CD8-positive, alpha-beta memory T cell (primary cell): ENCODE measurements around the gene CAMKMT. TPM values are rescaled to one million over a fixed set of nuclear protein-coding genes. Genes with fewer than 3 reads are reported as not detected.

ENCODE experiments used
- CTCF ChIA-PET: fragments of 350-600 bp; sonication (Branson Sonifier 250); formaldehyde crosslinking; loops from one replicate; lab custom pipeline; 2021; ENCODE audit warnings: antibody characterized with exemption; lab: Charles Lee
- POLR2A ChIA-PET: fragments of 350-600 bp; sonication (Branson Sonifier 250); formaldehyde crosslinking; loops from one replicate; lab custom pipeline; 2021; ENCODE audit warnings: antibody characterized with exemption; lab: Charles Lee
- DNase-seq, 5 donors: peaks; one replicate each; pipeline versions ENCODE4 v3.0.0 to v3.0.0-alpha.2; 2020 to 2022; ENCODE audit warnings: mixed read lengths in 1 of 5
- H3K27ac ChIP-seq: one replicate; pipeline ENCODE4 v1.7.0; 2013; ENCODE audit warnings: low read depth, mild to moderate bottlenecking, low read length, moderate library complexity
- H3K27me3 ChIP-seq: 2 replicates; pipeline ENCODE4 v1.7.0; 2013; ENCODE audit warnings: low read length, mild to moderate bottlenecking; ENCODE audit not compliant: insufficient read depth, poor library complexity, severe bottlenecking
- H3K36me3 ChIP-seq: 2 replicates; pipeline ENCODE4 v1.7.0; 2013; ENCODE audit warnings: mild to moderate bottlenecking, low read length, moderate library complexity; ENCODE audit not compliant: insufficient read depth
- H3K4me1 ChIP-seq: 2 replicates; pipeline ENCODE4 v1.7.0; 2013; ENCODE audit warnings: mild to moderate bottlenecking, low read length, moderate library complexity; ENCODE audit not compliant: insufficient read depth
- H3K4me3 ChIP-seq: 2 replicates; pipeline ENCODE4 v1.7.0; 2013; ENCODE audit warnings: mild to moderate bottlenecking, low read length
- H3K9me3 ChIP-seq: 2 replicates; pipeline ENCODE4 v1.7.0; 2013; ENCODE audit warnings: mild to moderate bottlenecking, low read length
- H3K27ac Mint-ChIP-seq, 8 donors: one replicate each; pipeline ENCODE4 v1.8.0; 2020 to 2021; ENCODE audit warnings: mixed read lengths in 8 of 8, mild to moderate bottlenecking in 6 of 8, inconsistent platforms in 3 of 8, moderate library complexity in 3 of 8
- H3K27me3 Mint-ChIP-seq, 2 donors: one replicate each; pipeline ENCODE4 v1.8.0; 2020 to 2021; ENCODE audit warnings: mixed read lengths in 2 of 2, mild to moderate bottlenecking in 1 of 2, moderate library complexity in 1 of 2
- H3K36me3 Mint-ChIP-seq, 3 donors: one replicate each; pipeline ENCODE4 v1.8.0; 2020 to 2021; ENCODE audit warnings: mixed read lengths in 3 of 3, inconsistent platforms in 1 of 3, mild to moderate bottlenecking in 1 of 3
- H3K4me1 Mint-ChIP-seq, 3 donors: one replicate each; pipeline ENCODE4 v1.8.0; 2020 to 2021; ENCODE audit warnings: mixed read lengths in 3 of 3, inconsistent platforms in 1 of 3, mild to moderate bottlenecking in 1 of 3
- H3K4me3 Mint-ChIP-seq, 7 donors: one replicate each; pipeline ENCODE4 v1.8.0; 2020 to 2021; ENCODE audit warnings: mixed read lengths in 7 of 7, mild to moderate bottlenecking in 6 of 7, moderate library complexity in 4 of 7, inconsistent platforms in 2 of 7
- H3K9me3 Mint-ChIP-seq, 5 donors: one replicate each; pipeline ENCODE4 v1.8.0; 2020 to 2022; ENCODE audit warnings: mixed read lengths in 5 of 5, mild to moderate bottlenecking in 3 of 5, moderate library complexity in 2 of 5, inconsistent platforms in 1 of 5
- polyA plus RNA-seq: library from polyadenylated mRNA; unstranded; fragments of 300-500 nt; fragmentation: Illumina TruSeq; gene quantifications from one replicate; pipeline ENCODE4 v1.2.3, GENCODE V29; 2021
- total RNA-seq, 2 experiments: library from RNA; stranded (reverse); gene quantifications; one replicate each; pipeline ENCODE4 v1.2.3, GENCODE V29; 2021

CAMKMT gene
- total and polyA plus RNA-seq, 3 experiments from 2014 or later: 11.4 to 14.0 (median 11.7) TPM

- Histone ChIP-seq H3K27me3 (no peaks in the 10 kb centered on the region), H3K4me1 (no peaks in the 10 kb centered on the region), H3K9me3 (no peaks in the 10 kb centered on the region), H3K27ac (no peak overlapping the region), H3K36me3 (no peaks in the 10 kb centered on the region), H3K4me3 (no peak overlapping the region)
- POLR2A ChIA-PET: no interaction called here
- H3K9me3 Mint-ChIP-seq: no peaks in the 10 kb centered on the region
- no peak for DNase-seq
- peaks cover 5 to 15% of the 10 kb centered on the region in 2 donors for H3K27me3 Mint-ChIP-seq
- H3K4me1 Mint-ChIP-seq: no peaks in the 10 kb centered on the region
- no peak overlapping the region for H3K4me3 Mint-ChIP-seq
- H3K27ac Mint-ChIP-seq: no peak overlapping the region
- H3K36me3 Mint-ChIP-seq: peaks cover 0 to 12% (median 0%) of the 10 kb centered on the region in 3 donors
- CTCF ChIA-PET: no interaction called here
Observed at GRCh38 chr2:44786045-44786816, 424.5 kb downstream of the CAMKMT start.

- Histone ChIP-seq H3K27ac (no peak overlapping the region), H3K36me3 (no peaks in the 10 kb centered on the region), H3K27me3 (no peaks in the 10 kb centered on the region), H3K4me3 (no peak overlapping the region), H3K4me1 (no peaks in the 10 kb centered on the region), H3K9me3 (no peaks in the 10 kb centered on the region)
- CTCF ChIA-PET: no interaction called here
- H3K27ac Mint-ChIP-seq: no peak overlapping the region
- peaks cover 0 to 2% (median 0%) of the 10 kb centered on the region in 5 donors for H3K9me3 Mint-ChIP-seq
- no peaks in the 10 kb centered on the region for H3K4me1 Mint-ChIP-seq
- H3K36me3 Mint-ChIP-seq: peaks cover 0 to 8% (median 0%) of the 10 kb centered on the region in 3 donors
- POLR2A ChIA-PET: no interaction called here
- DNase-seq: no peak
- no peak overlapping the region for H3K4me3 Mint-ChIP-seq
- peaks cover 5 to 15% of the 10 kb centered on the region in 2 donors for H3K27me3 Mint-ChIP-seq
Observed at GRCh38 chr2:44786817-44787214, 425.1 kb downstream of the CAMKMT start.

- Mint-ChIP-seq H3K27me3 (peaks cover 5 to 15% of the 10 kb centered on the region in 2 donors), H3K4me3 (no peak overlapping the region), H3K27ac (peak overlapping the region in 1 of 8 donors; percentile 38), H3K4me1 (no peaks in the 10 kb centered on the region), H3K36me3 (peaks cover 0 to 6% (median 0%) of the 10 kb centered on the region in 3 donors), H3K9me3 (peaks cover 0 to 6% (median under 1%) of the 10 kb centered on the region in 5 donors)
- Histone ChIP-seq H3K27ac (no peak overlapping the region), H3K4me1 (no peaks in the 10 kb centered on the region), H3K4me3 (no peak overlapping the region), H3K27me3 (no peaks in the 10 kb centered on the region), H3K36me3 (no peaks in the 10 kb centered on the region), H3K9me3 (no peaks in the 10 kb centered on the region)
- POLR2A ChIA-PET: no interaction called here
- no peak for DNase-seq
- CTCF ChIA-PET: no interaction called here
Observed at GRCh38 chr2:44787663-44788062, 425.9 kb downstream of the CAMKMT start.

- DNase-seq: no peak
- POLR2A ChIA-PET: no interaction called here
- Histone ChIP-seq H3K4me1 (no peaks in the 10 kb centered on the region), H3K27ac (no peak overlapping the region), H3K4me3 (no peak overlapping the region), H3K36me3 (no peaks in the 10 kb centered on the region), H3K27me3 (no peaks in the 10 kb centered on the region), H3K9me3 (no peaks in the 10 kb centered on the region)
- peaks cover 0 to 6% (median 0%) of the 10 kb centered on the region in 3 donors for H3K36me3 Mint-ChIP-seq
- CTCF ChIA-PET: no interaction called here
- peaks cover 6 to 12% (median 9%) of the 10 kb centered on the region in 5 donors for H3K9me3 Mint-ChIP-seq
- no peaks in the 10 kb centered on the region for H3K4me1 Mint-ChIP-seq
- peaks cover 13 to 19% of the 10 kb centered on the region in 2 donors for H3K27me3 Mint-ChIP-seq
- no peak overlapping the region for H3K4me3 Mint-ChIP-seq
- no peak overlapping the region for H3K27ac Mint-ChIP-seq
Observed at GRCh38 chr2:44789446-44789845, 427.7 kb downstream of the CAMKMT start.

GRCh38 chr2:44789971-44790721 lies 428.4 kb downstream of the CAMKMT start:
- H3K27ac Mint-ChIP-seq: no peak overlapping the region
- CTCF ChIA-PET: no interaction called here
- no peaks in the 10 kb centered on the region for H3K36me3 ChIP-seq
- H3K4me3 Mint-ChIP-seq: no peak overlapping the region
- H3K4me1 Mint-ChIP-seq: no peaks in the 10 kb centered on the region
- no peaks in the 10 kb centered on the region for H3K4me1 ChIP-seq
- H3K27me3 ChIP-seq: no peaks in the 10 kb centered on the region
- H3K9me3 Mint-ChIP-seq: peaks cover 9 to 12% (median 9%) of the 10 kb centered on the region in 5 donors
- peaks cover 16 to 19% of the 10 kb centered on the region in 2 donors for H3K27me3 Mint-ChIP-seq
- peaks cover 0 to 6% (median 0%) of the 10 kb centered on the region in 3 donors for H3K36me3 Mint-ChIP-seq
- DNase-seq: no peak
- H3K9me3 ChIP-seq: no peaks in the 10 kb centered on the region
- H3K4me3 ChIP-seq: no peak overlapping the region
- H3K27ac ChIP-seq: no peak overlapping the region
- POLR2A ChIA-PET: no interaction called here

- H3K36me3 Mint-ChIP-seq: peaks cover 0 to 3% (median 0%) of the 10 kb centered on the region in 3 donors
Observed at GRCh38 chr2:44793322-44793870, 431.6 kb downstream of the CAMKMT start.

GRCh38 chr2:44796771-44797170 lies 435.0 kb downstream of the CAMKMT start:
- Mint-ChIP-seq H3K9me3 (peaks cover 7 to 21% (median 14%) of the 10 kb centered on the region in 5 donors), H3K4me1 (peaks cover 0 to 10% (median 3%) of the 10 kb centered on the region in 3 donors), H3K27ac (no peak overlapping the region), H3K4me3 (no peak overlapping the region), H3K27me3 (peaks cover 39 to 62% of the 10 kb centered on the region in 2 donors), H3K36me3 (peaks cover 0 to 4% (median 1%) of the 10 kb centered on the region in 3 donors)
- CTCF ChIA-PET: no interaction called here
- peaks cover 21% of the 10 kb centered on the region for H3K27me3 ChIP-seq
- peaks cover 7% of the 10 kb centered on the region for H3K4me1 ChIP-seq
- DNase-seq: no peak
- H3K36me3 ChIP-seq: no peaks in the 10 kb centered on the region
- H3K9me3 ChIP-seq: no peaks in the 10 kb centered on the region
- POLR2A ChIA-PET: no interaction called here
- H3K4me3 ChIP-seq: no peak overlapping the region
- no peak overlapping the region for H3K27ac ChIP-seq

More at GRCh38 chr2:44793322-44793870, 431.6 kb downstream of the CAMKMT start:
- ChIA-PET POLR2A (no interaction called here), CTCF (no interaction called here)
- no peaks in the 10 kb centered on the region for H3K4me1 ChIP-seq
- H3K9me3 ChIP-seq: no peaks in the 10 kb centered on the region
- peaks cover 16 to 37% of the 10 kb centered on the region in 2 donors for H3K27me3 Mint-ChIP-seq
- no peak overlapping the region for H3K27ac Mint-ChIP-seq
- H3K4me3 ChIP-seq: no peak overlapping the region
- DNase-seq: no peak
- H3K27ac ChIP-seq: no peak overlapping the region
- H3K4me1 Mint-ChIP-seq: no peaks in the 10 kb centered on the region
- H3K36me3 ChIP-seq: no peaks in the 10 kb centered on the region
- no peak overlapping the region for H3K4me3 Mint-ChIP-seq
- H3K27me3 ChIP-seq: no peaks in the 10 kb centered on the region
- peaks cover 9 to 17% (median 14%) of the 10 kb centered on the region in 5 donors for H3K9me3 Mint-ChIP-seq
